Measurements from ENCODE around the gene MRPL23. TPM values are rescaled to one million over a fixed set of nuclear protein-coding genes. Genes with fewer than 3 reads are reported as not detected.

MRPL23 gene
- total and polyA plus RNA-seq, 2 of the 8 experiments (the other 6 are each of a cell fraction or from before 2014, with no cell fraction given) = 86.4 to 244 TPM

DNA sequence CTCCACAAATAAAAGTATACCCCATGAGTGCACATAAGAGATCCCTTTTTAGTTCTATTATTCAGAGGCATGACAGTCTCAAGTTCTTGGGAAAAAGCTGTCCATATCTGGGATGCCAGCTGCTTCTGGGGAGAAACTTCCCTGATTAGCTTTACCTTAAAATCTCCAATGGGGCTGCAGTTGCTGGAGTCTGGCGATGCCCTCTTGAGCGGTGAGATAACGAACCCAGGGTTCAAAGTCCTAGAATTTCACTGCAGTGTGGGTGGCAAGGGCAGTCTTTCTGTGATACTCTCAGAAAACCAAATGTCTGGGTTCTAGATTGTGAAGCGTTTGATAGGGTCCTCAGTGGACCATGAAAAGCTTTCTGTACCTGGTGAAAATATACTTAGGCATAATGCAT is 48.0 kb upstream of the MRPL23 start:
- Histone ChIP-seq H2BK120ac (replicated peaks; ENCODE audit: low read depth, low read length) (no peak overlapping the region), H2BK12ac (ENCODE audit: low read depth, low read length) (no peak overlapping the region), H4K5ac (ENCODE audit: insufficient read length, low read depth, low read length) (no peak overlapping the region), H3K18ac (ENCODE audit: extremely low read depth, low read length) (no peak overlapping the region), H3K27ac (ENCODE audit: low read depth, low read length) (no peak overlapping the region), H3K9ac (replicated peaks in 1 of 4; ENCODE audit: extremely low read depth in 1 of 4, low read depth in 3 of 4, low read length in 3 of 4) (no peak overlapping the region), H3K4me3 (ENCODE audit: extremely low read depth in 1 of 4, insufficient read depth in 2 of 4, low read depth in 3 of 4, low read length in 4 of 4) (no peak overlapping the region), H4K20me1 (replicated peaks in 1 of 2; ENCODE audit: control insufficient read depth in 1 of 2, insufficient read depth in 2 of 2, low read length in 2 of 2) (no peaks in the 10 kb centered on the region), H3K4me2 (ENCODE audit: insufficient read depth in 1 of 2, low read depth in 2 of 2, low read length in 2 of 2) (no peak overlapping the region), H3K79me2 (ENCODE audit: control insufficient read depth in 1 of 2, insufficient read depth in 2 of 2, low read length in 2 of 2) (no peaks in the 10 kb centered on the region), H3K27me3 (replicated peaks in 1 of 4; ENCODE audit: control insufficient read depth in 3 of 4, extremely low read depth in 1 of 4, insufficient read depth in 3 of 4, low read length in 3 of 4) (no peaks in the 10 kb centered on the region; a peak in 1 of 7 replicates), H3K23me2 (ENCODE audit: low read depth, low read length) (no peaks in the 10 kb centered on the region), H3K4me1 (replicated peaks in 1 of 4; ENCODE audit: control insufficient read depth in 3 of 4, insufficient read depth in 4 of 4, low read length in 3 of 4) (no peaks in the 10 kb centered on the region), H4K91ac (replicated peaks; ENCODE audit: insufficient read length, low read length) (no peak overlapping the region), H3K14ac (ENCODE audit: insufficient read length) (no peak overlapping the region), H2BK20ac (ENCODE audit: low read length) (no peak overlapping the region), H3K23ac (ENCODE audit: insufficient read length) (no peak overlapping the region), H3K9me3 (ENCODE audit: insufficient read depth in 2 of 2, low read depth in 1 of 2, low read length in 1 of 2) (no peaks in the 10 kb centered on the region), H3K79me1 (ENCODE audit: low read depth, low read length) (no peaks in the 10 kb centered on the region), H3K56ac (replicated peaks; ENCODE audit: insufficient read length, low read depth, low read length) (no peak overlapping the region), H3K4ac (replicated peaks; ENCODE audit: insufficient read length, low read depth, low read length) (no peak overlapping the region), H3K36me3 (ENCODE audit: control insufficient read depth in 2 of 4, insufficient read depth in 4 of 4, low read length in 3 of 4) (no peaks in the 10 kb centered on the region), H2AK5ac (ENCODE audit: low read depth, low read length) (no peak overlapping the region), H2AFZ (ENCODE audit: low read length) (no peak overlapping the region), H4K8ac (ENCODE audit: extremely low read depth, insufficient read depth, low read length) (no peak overlapping the region), H2BK15ac (ENCODE audit: low read length) (no peak overlapping the region), H2BK5ac (ENCODE audit: low read depth, low read length) (no peak overlapping the region)
- ChIA-PET POLR2A (ENCODE audit: partially characterized antibody) (interaction anchor here (1.0 kb wide), 1 partner anchor 43 kb away, joined by 3 read pairs; no protein-coding TSS in a partner anchor), CTCF (ENCODE audit: partially characterized antibody) (interaction anchor here (1.0 to 3.4 kb wide), 4 partner anchors 8 to 256 kb away, joined by 3 to 12 read pairs (median 10); no protein-coding TSS in a partner anchor)
- DNase-seq (ENCODE audit: low read depth in 1 of 2, low spot score in 2 of 2) = no peak
- WGBS, 2 experiments (ENCODE audit: extremely low coverage in 1 of 2, insufficient coverage in 1 of 2, insufficient read length in 1 of 2, insufficient replicate concordance in 2 of 2, low coverage in 1 of 2, low lambda C conversion rate in 2 of 2, missing lambda C conversion rate in 1 of 2) = 92% methylated on average over 4 of the region's 4 CpGs; no CpG with 5 or more reads in 1 of the 2 experiments
- FAIRE-seq = no peak
- TF ChIP-seq CHD2 (IDR thresholded peaks at IDR 0.05; ENCODE audit: low read length) (no peak), SIN3A (conservative IDR thresholded peaks at IDR 0.05 in 1 of 2, IDR thresholded peaks at IDR 0.05 in 1 of 2; ENCODE audit: low read depth in 1 of 2, low read length in 2 of 2) (no peak), EP300 (IDR thresholded peaks at IDR 0.05; ENCODE audit: borderline replicate concordance in 1 of 2, low read depth in 2 of 2, low read length in 2 of 2) (no peak), RXRA (IDR thresholded peaks at IDR 0.05; ENCODE audit: insufficient read depth, low read depth, low read length) (no peak), CBX5 (IDR thresholded peaks at IDR 0.05; ENCODE audit: low read depth, low read length) (no peak), GTF2F1 (IDR thresholded peaks at IDR 0.05; ENCODE audit: borderline replicate concordance, low read depth, low read length) (no peak)

Data from H1 (cell line).